Stimulated activated CD4-positive, alpha-beta T cell treated with anti-CD3 and anti-CD28 coated beads, Interleukin-4, amount 100 ng/mL, for 1 hour (primary cell): ENCODE results near the gene ZSWIM5.
"Not testable (repeated sequence)": the region's sequence is repeated elsewhere in the genome, so short reads cannot be mapped to it uniquely, and the experiment has no call there.

Experiments
- DNase-seq: peaks from one replicate; pipeline ENCODE4 v3.0.0-alpha.2; 2020

ZSWIM5 gene

GRCh38 chr1:45200906-45201500 lies 5.4 kb downstream of the ZSWIM5 start:
- no peak for DNase-seq

GRCh38 chr1:45200435-45200834 lies 6.0 kb downstream of the ZSWIM5 start:
- DNase-seq: no peak

DNA sequence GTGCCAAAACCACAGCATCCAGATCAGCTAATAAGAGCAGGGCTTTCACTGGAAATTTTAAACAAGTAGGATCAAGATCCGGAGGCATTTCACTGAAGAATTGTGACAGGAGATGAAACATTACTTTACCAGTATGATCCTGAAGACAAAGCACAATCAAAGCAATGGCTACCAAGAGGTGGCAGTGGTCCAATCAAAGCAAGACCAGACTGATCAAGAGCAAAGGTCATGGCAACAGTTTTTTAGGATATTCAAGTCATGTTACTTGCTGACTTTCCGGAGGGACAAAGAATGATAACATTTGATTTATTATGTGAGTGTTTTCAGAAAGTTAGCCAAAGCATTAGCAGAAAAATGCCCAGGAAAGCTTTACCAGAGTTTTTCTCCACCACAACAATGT lies 8.2 kb downstream of the ZSWIM5 start:
- DNase-seq: no peak

GRCh38 chr1:45196863-45197262 lies 9.5 kb downstream of the ZSWIM5 start:
- DNase-seq: no peak

- DNase-seq: no peak
These were observed 15.0 kb downstream of the ZSWIM5 start for GRCh38 chr1:45191418-45191783.

DNA sequence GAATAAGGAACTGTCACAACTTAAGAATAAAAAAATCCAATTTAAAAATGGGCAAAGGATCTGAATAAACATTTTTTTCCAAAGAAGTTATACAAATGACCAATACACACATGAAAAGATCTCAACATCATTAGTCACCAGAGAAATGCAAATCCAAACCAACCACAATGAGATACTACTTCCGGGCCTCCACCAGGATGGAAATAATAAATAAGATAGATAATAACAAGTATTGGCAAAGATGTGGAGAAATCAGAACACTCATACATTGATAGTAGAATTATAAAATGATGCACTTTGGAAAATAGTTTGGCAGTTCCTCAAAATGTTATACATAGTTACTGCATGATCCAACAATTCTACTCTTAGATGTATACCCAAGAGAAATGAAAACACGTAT lies 18.7 kb downstream of the ZSWIM5 start:
- DNase-seq: no peak

DNA sequence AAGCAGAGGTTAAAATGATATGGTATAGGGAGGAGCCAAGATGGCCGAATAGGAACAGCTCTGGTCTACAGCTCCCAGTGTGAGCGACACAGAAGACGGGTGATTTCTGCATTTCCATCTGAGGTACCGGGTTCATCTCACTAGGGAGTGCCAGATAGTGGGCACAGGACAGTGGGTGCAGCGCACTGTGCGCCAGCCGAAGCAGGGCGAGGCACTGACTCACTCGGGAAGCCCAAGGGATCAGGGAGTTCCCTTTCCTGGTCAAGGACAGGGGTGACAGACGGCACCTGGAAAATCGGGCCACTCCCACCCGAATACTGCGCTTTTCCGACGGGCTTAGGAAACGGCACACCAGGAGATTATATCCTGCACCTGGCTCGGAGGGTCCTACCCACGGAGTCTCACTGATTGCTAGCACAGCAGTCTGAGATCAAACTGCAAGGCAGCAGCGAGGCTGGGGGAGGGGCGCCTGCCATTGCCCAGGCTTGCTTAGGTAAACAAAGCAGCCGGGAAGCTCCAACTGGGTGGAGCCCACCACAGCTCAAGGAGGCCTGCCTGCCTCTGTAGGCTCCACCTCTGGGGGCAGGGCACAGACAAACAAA lies 26.4 kb downstream of the ZSWIM5 start:
- DNase-seq: not testable (repeated sequence)

DNA sequence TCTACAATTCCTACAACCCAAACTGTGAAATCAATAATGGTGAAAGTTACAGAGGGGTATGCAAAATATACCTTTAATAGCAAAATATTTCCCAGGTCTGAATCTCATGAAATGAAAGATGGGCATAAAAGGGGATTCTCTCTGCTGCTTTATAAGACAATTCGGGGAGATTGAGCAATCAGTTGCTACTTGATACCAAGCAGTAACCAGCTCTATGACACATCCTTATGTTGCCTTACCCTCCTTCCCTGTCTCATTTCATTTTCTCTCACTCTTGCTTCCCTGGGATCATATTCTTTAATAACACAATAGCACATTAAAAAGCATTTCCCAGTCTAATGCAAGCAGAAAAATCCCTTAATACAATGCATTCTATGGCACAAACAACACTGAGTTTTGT lies 29.0 kb downstream of the ZSWIM5 start:
- no peak for DNase-seq

DNA sequence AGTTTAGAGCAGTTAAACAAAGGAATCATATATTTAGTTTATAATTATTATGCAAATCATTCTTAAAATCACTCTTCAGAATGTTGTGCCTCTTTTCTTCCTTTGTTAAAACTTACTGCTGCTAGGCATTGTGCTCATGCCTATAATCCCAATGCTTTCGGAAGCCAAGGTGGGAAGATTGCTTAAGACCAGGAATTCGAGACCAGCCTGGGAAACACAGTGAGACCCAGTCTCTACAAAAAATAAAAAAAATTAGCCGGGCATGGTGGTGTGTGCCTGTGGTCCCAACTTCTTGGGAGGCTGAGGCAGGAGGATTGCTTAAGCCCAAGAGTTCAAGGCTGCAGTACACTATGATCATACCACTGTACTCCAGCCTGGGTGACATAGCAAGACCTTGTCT lies 33.6 kb downstream of the ZSWIM5 start:
- DNase-seq: no peak

DNA sequence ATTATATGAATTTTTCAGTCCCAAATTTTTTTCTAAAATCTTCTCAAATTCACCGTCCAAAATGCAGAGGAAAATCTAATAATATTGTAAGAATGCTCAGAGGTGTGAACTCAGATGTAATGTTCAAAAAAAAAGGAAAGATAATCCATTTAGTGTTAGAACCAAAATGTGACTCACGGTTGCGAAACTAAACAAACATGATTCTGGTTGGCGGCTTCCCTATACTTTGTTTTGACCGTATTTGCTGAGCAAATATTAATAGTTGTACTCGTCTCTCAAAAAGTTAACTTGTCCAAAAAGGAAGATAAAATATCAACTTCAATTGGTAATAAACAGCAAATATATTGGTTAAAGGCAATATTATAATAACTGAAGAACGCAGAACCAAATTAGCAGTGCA lies 34.4 kb downstream of the ZSWIM5 start:
- DNase-seq: no peak

- no peak for DNase-seq
These were observed 34.8 kb downstream of the ZSWIM5 start for GRCh38 chr1:45171575-45171974.

DNA sequence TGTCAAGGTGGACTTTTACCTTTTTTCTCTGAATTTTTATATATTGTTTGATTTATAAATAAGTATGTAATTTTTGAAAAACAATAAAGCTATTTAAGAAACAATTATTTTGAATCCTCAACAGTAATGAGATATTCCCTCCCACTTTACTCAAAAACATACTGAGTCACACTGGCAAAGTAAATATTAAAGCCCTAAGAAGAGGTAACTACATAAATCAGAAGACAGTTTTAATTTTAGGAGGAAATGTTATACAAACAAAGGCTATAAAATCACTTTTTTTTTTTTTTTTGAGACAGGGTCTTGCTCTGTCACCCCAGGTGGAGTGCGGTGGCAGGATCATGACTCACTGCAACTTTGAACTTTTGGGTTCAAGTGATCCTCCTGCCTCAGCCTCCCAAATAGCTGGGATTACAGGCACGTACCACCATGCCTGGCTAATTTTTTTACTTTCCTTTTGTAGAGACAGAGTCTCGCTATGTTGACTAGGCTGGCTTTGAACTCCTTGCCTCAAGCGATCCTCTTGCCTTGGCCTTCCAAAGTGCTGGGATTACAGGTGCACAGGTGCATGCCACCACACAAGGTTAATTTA lies 36.2 kb downstream of the ZSWIM5 start:
- no peak for DNase-seq

DNA sequence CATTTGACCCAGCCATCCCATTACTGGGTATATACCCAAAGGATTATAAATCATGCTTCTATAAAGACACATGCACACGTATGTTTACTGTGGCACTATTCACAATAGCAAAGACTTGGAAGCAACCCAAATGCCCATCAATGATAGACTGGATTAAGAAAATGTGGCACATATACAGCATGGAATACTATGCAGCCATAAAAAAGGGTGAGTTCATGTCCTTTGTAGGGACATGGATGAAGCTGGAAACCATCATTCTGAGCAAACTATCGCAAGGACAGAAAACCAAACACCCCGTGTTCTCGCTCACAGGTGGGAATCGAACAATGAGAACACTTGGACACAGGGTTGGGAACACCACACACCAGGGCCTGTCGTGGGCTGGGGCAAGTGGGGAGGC lies 38.5 kb downstream of the ZSWIM5 start:
- not testable (repeated sequence) for DNase-seq

DNA sequence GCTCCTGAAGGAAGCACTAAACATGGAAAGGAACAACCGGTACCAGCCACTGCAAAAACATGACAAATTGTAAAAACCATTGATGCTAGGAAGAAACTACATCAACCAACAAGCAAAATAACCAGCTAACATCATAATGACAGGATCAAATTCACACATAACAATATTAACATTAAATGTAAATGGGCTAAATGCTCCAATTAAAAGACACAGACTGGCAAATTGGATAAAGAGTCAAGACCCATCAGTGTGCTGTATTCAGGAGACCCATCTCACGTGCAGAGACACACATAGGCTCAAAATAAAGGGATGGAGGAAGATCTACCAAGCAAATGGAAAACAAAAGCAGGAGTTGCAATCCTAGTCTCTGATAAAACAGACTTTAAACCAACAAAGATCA lies 42.1 kb downstream of the ZSWIM5 start:
- DNase-seq: not testable (repeated sequence)

- not testable (repeated sequence) for DNase-seq
These were observed 43.3 kb downstream of the ZSWIM5 start for GRCh38 chr1:45163111-45163510.

- DNase-seq: peak; percentile 13
These were observed 44.1 kb downstream of the ZSWIM5 start for GRCh38 chr1:45162041-45163035.

DNA sequence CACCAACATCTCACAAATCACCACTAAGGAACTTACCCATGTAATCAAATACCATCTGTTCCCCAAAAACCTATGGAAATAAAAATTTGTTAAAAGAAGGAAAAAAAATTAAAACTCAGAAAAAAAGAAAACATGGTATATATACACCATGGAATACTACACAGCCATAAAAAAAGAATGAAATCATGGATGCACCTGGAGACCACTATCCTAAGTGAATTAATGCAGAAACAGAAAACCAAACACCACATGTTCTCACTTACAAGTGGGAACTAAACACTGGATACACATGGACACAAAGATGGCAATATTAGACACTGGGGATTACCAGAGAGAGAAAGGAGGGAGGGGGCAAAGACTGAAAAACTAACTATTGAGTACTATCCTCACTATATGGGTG lies 50.4 kb downstream of the ZSWIM5 start:
- no peak for DNase-seq

DNA sequence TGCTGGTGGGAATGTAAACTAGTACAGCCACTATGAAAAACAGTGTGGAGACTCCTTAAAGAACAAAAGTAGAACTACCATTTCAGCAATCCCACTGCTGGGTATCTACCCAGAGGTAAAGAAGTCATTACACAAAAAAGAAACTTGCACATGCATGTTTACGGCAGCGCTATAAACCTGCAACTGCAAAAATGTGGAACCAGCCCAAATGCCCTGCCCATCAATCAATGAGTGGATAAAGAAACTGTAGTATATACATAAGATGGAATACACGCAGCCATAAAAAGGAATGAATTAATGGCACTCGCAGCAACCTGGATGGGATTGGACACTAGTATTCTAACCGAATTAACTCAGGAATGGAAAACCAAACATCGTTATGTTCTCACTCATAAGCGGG lies 51.0 kb downstream of the ZSWIM5 start:
- DNase-seq: no peak

DNA sequence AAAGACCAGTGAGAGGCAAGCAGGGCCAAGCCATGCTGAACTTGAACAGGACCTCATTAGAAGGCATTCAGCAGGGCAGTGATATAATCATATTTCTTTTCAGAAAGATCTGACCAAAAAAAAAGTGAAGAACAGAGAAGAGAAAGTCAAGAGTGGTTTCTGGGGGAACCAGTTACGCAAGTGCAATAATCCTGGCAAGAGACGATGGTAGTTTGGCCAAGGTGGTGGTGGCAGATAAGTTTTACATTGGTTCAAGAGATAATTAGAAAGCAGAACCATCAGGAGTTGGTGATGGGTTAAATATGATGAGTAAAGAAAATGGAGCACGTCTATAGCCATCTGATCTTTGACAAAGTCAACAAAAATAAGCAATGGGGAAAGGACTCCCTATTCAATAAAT lies 54.3 kb downstream of the ZSWIM5 start:
- no peak for DNase-seq

DNA sequence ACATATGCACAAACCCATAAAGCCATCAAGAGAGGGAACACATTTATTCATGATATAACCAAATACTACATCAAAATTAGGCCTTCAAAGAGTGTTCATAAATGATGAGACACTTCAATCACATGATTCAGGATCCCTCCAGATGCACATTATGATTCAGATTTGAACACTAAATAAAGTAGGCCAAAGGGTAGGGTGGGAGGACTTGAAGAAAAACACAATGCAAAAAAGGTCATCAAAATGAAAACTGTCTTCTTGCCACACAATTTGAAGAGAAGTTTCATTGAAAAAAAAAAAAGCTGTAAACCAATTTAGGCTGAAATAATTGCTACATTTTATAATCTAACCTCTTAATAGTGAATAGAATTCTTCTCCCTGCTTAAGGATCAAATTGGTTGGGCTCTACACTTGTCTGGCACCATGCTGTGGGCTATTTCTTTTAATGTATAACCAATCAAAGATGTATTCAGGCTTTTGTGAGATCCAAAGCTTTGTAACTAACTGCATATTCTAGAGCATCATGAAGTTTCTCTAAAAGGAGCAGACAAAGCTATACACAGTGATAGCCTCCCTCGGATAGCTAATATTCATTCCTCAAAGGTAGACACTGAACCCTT lies 58.1 kb downstream of the ZSWIM5 start:
- DNase-seq: no peak

- no peak for DNase-seq
These were observed 59.6 kb downstream of the ZSWIM5 start for GRCh38 chr1:45146833-45147232.

GRCh38 chr1:45141247-45142003 lies 65.0 kb downstream of the ZSWIM5 start:
- no peak for DNase-seq
